Adrenal gland (tissue), 5 donors: ENCODE measurements around the gene ANKLE2.
"Not testable (repeated sequence)": the region's sequence is repeated elsewhere in the genome, so short reads cannot be mapped to it uniquely, and the experiment has no call there.

Source experiments
- CTCF ChIP-seq, 6 experiments: fragments of 450-650 bp in 4 of 6; fragments of 200-600 bp in 2 of 6; sonication (generic) in 1 of 6; IDR thresholded peaks; 1 replicate in 5 of 6; 2 replicates in 1 of 6; pipeline versions ENCODE4 v1.5.1 to v1.8.0; 2016 to 2021; ENCODE audit warnings: antibody characterized with exemption in 6 of 6, mild to moderate bottlenecking in 2 of 6, moderate library complexity in 1 of 6
- POLR2A ChIP-seq, 2 donors: fragments of 450-650 bp; IDR thresholded peaks; one replicate each; pipeline ENCODE4 v1.6.1; 2017; ENCODE audit warnings: antibody characterized with exemption in 2 of 2, mild to moderate bottlenecking in 2 of 2, moderate library complexity in 1 of 2
- donor health status: DM: no; HTN: no; CAD: no.

GRCh38 chr12:132694888-132695287, 66.7 kb downstream of the ANKLE2 start:
- TF ChIP-seq POLR2A, CTCF (IDR thresholded peaks at IDR 0.05): not testable (repeated sequence)
